ENCODE data around the gene DEK.

- TF ChIP-seq POLR2A (IDR thresholded peaks at IDR 0.05) (no peak), CTCF (IDR thresholded peaks at IDR 0.05) (no peak), EP300 (IDR thresholded peaks at IDR 0.05) (no peak)
These were observed 17.3 kb downstream of the DEK start for GRCh38 chr6:18247002-18247401.
